IPS DF 19.7 (cell line): ENCODE measurements around the gene DLGAP1.

Source experiments
- DNase-seq: peaks from one replicate; pipeline ENCODE4 v3.0.0-alpha.2; 2013; ENCODE audit warnings: low read depth, low spot score

DLGAP1 gene

GRCh38 chr18:3450799-3451182, 1004.3 kb downstream of the DLGAP1 start:
- DNase-seq, result no peak

- no peak for DNase-seq
Measured at GRCh38 chr18:3450012-3450798, 1004.9 kb downstream of the DLGAP1 start, which contains the start of gene TGIF1. TGIF1 (plus strand) TSS chr18:3450172; CDS start chr18:3450490, 318 bp downstream.

- no peak for DNase-seq
Measured at GRCh38 chr18:3449512-3450011, 1005.5 kb downstream of the DLGAP1 start.

GRCh38 chr18:3448838-3449511, 1006.1 kb downstream of the DLGAP1 start:
- no peak for DNase-seq

- peak; percentile 83 for DNase-seq
Measured at GRCh38 chr18:3447895-3448837, 1006.9 kb downstream of the DLGAP1 start.

- DNase-seq, result no peak
Measured at GRCh38 chr18:3447068-3447894, 1007.8 kb downstream of the DLGAP1 start.
